ENCODE results near the gene AHCY.

DNA sequence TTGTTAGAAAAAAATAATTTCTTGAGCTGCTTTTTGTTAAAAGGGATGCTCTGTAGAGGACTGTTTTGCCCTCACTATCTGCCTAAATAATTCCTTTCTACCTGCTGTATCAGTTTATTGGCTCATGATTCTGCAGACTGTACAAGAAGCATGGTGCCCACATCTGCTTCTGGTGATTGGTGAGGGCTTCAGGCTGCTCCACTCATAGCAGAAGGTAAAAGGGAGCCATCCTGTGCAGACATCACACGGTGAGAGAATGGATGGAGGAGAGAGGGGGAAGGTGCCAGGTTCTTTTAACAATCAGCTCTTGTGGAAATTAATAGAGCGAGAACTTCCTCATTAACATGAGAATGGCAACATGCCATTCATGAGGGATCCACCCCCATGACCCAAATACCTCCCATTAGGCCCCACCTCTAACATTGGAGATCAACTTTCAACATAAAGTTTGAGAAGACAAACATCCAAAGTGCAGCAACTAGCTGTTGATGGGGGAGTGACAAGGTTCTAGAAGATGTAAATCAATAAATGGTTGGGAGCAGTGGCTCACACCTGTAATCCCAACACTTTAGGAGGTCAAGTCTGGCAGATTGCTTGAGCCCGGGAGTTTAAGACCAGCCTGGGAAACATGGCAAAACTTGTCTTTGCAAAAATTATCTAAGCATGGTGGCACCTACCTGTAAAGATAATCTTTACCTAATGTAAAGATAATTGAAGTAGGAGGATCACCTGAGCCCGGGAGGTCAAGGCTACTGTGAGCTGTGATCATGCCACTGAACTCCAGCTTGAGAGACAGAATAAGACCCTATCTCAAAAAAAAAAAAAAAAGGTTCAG lies 15.7 kb upstream of the AHCY start:
- TF ChIP-seq, protein P1, sequence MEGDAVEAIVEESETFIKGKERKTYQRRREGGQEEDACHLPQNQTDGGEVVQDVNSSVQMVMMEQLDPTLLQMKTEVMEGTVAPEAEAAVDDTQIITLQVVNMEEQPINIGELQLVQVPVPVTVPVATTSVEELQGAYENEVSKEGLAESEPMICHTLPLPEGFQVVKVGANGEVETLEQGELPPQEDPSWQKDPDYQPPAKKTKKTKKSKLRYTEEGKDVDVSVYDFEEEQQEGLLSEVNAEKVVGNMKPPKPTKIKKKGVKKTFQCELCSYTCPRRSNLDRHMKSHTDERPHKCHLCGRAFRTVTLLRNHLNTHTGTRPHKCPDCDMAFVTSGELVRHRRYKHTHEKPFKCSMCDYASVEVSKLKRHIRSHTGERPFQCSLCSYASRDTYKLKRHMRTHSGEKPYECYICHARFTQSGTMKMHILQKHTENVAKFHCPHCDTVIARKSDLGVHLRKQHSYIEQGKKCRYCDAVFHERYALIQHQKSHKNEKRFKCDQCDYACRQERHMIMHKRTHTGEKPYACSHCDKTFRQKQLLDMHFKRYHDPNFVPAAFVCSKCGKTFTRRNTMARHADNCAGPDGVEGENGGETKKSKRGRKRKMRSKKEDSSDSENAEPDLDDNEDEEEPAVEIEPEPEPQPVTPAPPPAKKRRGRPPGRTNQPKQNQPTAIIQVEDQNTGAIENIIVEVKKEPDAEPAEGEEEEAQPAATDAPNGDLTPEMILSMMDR (IDR thresholded peaks at IDR 0.05), result no peak
- TF ChIP-seq POLR2A (IDR thresholded peaks at IDR 0.05), result no peak

Data from uterus (tissue), 2 donors.